Raji (cell line): ENCODE data around the gene MYPOP.

Experiments
- POLR2A ChIP-seq: IDR thresholded peaks from 2 replicates; pipeline ENCODE4 v1.6.1; 2011; ENCODE audit warnings: low read depth, low read length, control low read depth; ENCODE audit not compliant: insufficient read depth

Gene MYPOP

GRCh38 chr19:45901912-45902650 is at the start of gene MYPOP:
TSS of gene MYPOP (minus strand) at chr19:45902613. CDS start at chr19:45901773, 840 bp downstream.
- no peak for TF ChIP-seq POLR2A

GRCh38 chr19:45947926-45948325 is 45.5 kb upstream of the MYPOP start:
- no peak for TF ChIP-seq POLR2A

- no peak for TF ChIP-seq POLR2A
Measured at GRCh38 chr19:45940515-45940805, 38.0 kb upstream of the MYPOP start.

- no peak for TF ChIP-seq POLR2A
Measured at GRCh38 chr19:45939792-45940514, 37.5 kb upstream of the MYPOP start.

GRCh38 chr19:45938733-45939319 is 36.4 kb upstream of the MYPOP start:
- TF ChIP-seq POLR2A, result no peak

GRCh38 chr19:45935267-45935666 is 32.9 kb upstream of the MYPOP start:
- no peak for TF ChIP-seq POLR2A

GRCh38 chr19:45934551-45935230 is 32.3 kb upstream of the MYPOP start:
- no peak for TF ChIP-seq POLR2A

- TF ChIP-seq POLR2A, result no peak
Measured at GRCh38 chr19:45933759-45934158, 31.3 kb upstream of the MYPOP start.

- no peak for TF ChIP-seq POLR2A
Measured at GRCh38 chr19:45931055-45931454, 28.6 kb upstream of the MYPOP start.

GRCh38 chr19:45929247-45929646 is 26.8 kb upstream of the MYPOP start:
- TF ChIP-seq POLR2A, result no peak

GRCh38 chr19:45927565-45928261 is 25.3 kb upstream of the MYPOP start:
- TF ChIP-seq POLR2A, result peak; percentile 88

- no peak for TF ChIP-seq POLR2A
Measured at GRCh38 chr19:45924891-45925447, 22.6 kb upstream of the MYPOP start.

GRCh38 chr19:45922281-45922680 is 19.9 kb upstream of the MYPOP start:
- no peak for TF ChIP-seq POLR2A

GRCh38 chr19:45920458-45920857 is 18.0 kb upstream of the MYPOP start:
- no peak for TF ChIP-seq POLR2A

- TF ChIP-seq POLR2A, result no peak
Measured at GRCh38 chr19:45919678-45920077, 17.3 kb upstream of the MYPOP start.
